ENCODE data around the gene SPOUT1. TPM values are rescaled to one million over a fixed set of nuclear protein-coding genes. Genes with fewer than 3 reads are reported as not detected.
"Not testable (repeated sequence)": the region's sequence is repeated elsewhere in the genome, so short reads cannot be mapped to it uniquely, and the experiment has no call there.

The SPOUT1 gene
- total RNA-seq, 1 donor from 2014 or later, result 48.6 TPM

GRCh38 chr9:128862401-128862851 is 32.8 kb upstream of the SPOUT1 start:
- Histone ChIP-seq H3K4me1 (peaks cover 23% of the 10 kb centered on the region), H3K27ac (peak overlapping the region; percentile 20), H3K4me3 (no peak overlapping the region), H3K9me3 (no peaks in the 10 kb centered on the region), H3K27me3 (no peaks in the 10 kb centered on the region), H3K36me3 (no peaks in the 10 kb centered on the region)
- no peak for DNase-seq (ENCODE audit: extremely low spot score in 2 of 2)
- intact Hi-C loops (cut with DNase I), result loop anchor here (5.0 kb wide), 1 partner anchor 65 kb away; no protein-coding TSS in a partner anchor
- TF ChIP-seq CTCF (IDR thresholded peaks at IDR 0.05) (no peak), POLR2A (IDR thresholded peaks at IDR 0.05) (no peak), POLR2AphosphoS5 (IDR thresholded peaks at IDR 0.05; ENCODE audit: insufficient read depth in 1 of 2, low read depth in 1 of 2) (no peak)

- H3K4me3 ChIP-seq, result no peak overlapping the region
- H3K4me1 ChIP-seq, result peaks cover 30% of the 10 kb centered on the region
- intact Hi-C loops (cut with DNase I), result loop anchor here (5.0 kb wide), 1 partner anchor 66 kb away; no protein-coding TSS in a partner anchor
- DNase-seq (ENCODE audit: extremely low spot score in 2 of 2), result no peak
- no peaks in the 10 kb centered on the region for H3K9me3 ChIP-seq
- H3K27me3 ChIP-seq, result no peaks in the 10 kb centered on the region
- no peaks in the 10 kb centered on the region for H3K36me3 ChIP-seq
- TF ChIP-seq POLR2AphosphoS5 (IDR thresholded peaks at IDR 0.05; ENCODE audit: insufficient read depth in 1 of 2, low read depth in 1 of 2), result no peak
- TF ChIP-seq POLR2A (IDR thresholded peaks at IDR 0.05), result no peak
- TF ChIP-seq CTCF (IDR thresholded peaks at IDR 0.05), result no peak
- H3K27ac ChIP-seq, result no peak overlapping the region
Measured at GRCh38 chr9:128861501-128861900, 31.9 kb upstream of the SPOUT1 start.

- no peak for DNase-seq (ENCODE audit: extremely low spot score in 2 of 2)
- TF ChIP-seq POLR2A (IDR thresholded peaks at IDR 0.05) (no peak), POLR2AphosphoS5 (IDR thresholded peaks at IDR 0.05; ENCODE audit: insufficient read depth in 1 of 2, low read depth in 1 of 2) (no peak), CTCF (IDR thresholded peaks at IDR 0.05) (no peak)
- intact Hi-C loops (cut with DNase I), result loop anchor here (5.0 kb wide), 1 partner anchor 66 kb away; no protein-coding TSS in a partner anchor
- no peaks in the 10 kb centered on the region for H3K27me3 ChIP-seq
- H3K9me3 ChIP-seq, result no peaks in the 10 kb centered on the region
- peaks cover 30% of the 10 kb centered on the region for H3K4me1 ChIP-seq
- H3K4me3 ChIP-seq, result no peak overlapping the region
- no peaks in the 10 kb centered on the region for H3K36me3 ChIP-seq
- H3K27ac ChIP-seq, result peak overlapping the region; percentile 14
Measured at GRCh38 chr9:128860937-128861336, 31.3 kb upstream of the SPOUT1 start.

- DNase-seq (ENCODE audit: extremely low spot score in 2 of 2); H3K9me3 ChIP-seq; intact Hi-C loops (cut with DNase I); H3K27ac ChIP-seq; H3K4me3 ChIP-seq; H3K27me3 ChIP-seq; H3K36me3 ChIP-seq: not testable (repeated sequence)
- peaks cover 25% of the 10 kb centered on the region for H3K4me1 ChIP-seq
Measured at GRCh38 chr9:128858476-128858875, 28.9 kb upstream of the SPOUT1 start.

- H3K4me1 ChIP-seq; H3K36me3 ChIP-seq; H3K27me3 ChIP-seq; intact Hi-C loops (cut with DNase I); DNase-seq (ENCODE audit: extremely low spot score in 2 of 2); H3K4me3 ChIP-seq; H3K9me3 ChIP-seq; H3K27ac ChIP-seq: not testable (repeated sequence)
Measured at GRCh38 chr9:128854454-128854853, 24.9 kb upstream of the SPOUT1 start.

- H3K27me3 ChIP-seq; DNase-seq (ENCODE audit: extremely low spot score in 2 of 2); intact Hi-C loops (cut with DNase I); H3K4me3 ChIP-seq; H3K4me1 ChIP-seq; H3K36me3 ChIP-seq; H3K9me3 ChIP-seq; H3K27ac ChIP-seq: not testable (repeated sequence)
Measured at GRCh38 chr9:128852646-128853045, 23.1 kb upstream of the SPOUT1 start.
